ENCODE measurements around the gene ETHE1.

GRCh38 chr19:43569657-43570056 lies 42.7 kb upstream of the ETHE1 start:
- TF ChIP-seq CTCF (IDR thresholded peaks at IDR 0.05; ENCODE audit: control extremely low read depth in 1 of 3, insufficient read depth in 1 of 3, low read depth in 1 of 3, low read length in 3 of 3) (no peak), MAFK (IDR thresholded peaks at IDR 0.05; ENCODE audit: low read depth, low read length) (no peak), EZH2 (IDR thresholded peaks at IDR 0.05; ENCODE audit: low read depth, low read length, severe bottlenecking) (no peak), YY1 (IDR thresholded peaks at IDR 0.05; ENCODE audit: low read depth, low read length) (no peak), KDM1A (IDR thresholded peaks at IDR 0.05; ENCODE audit: borderline replicate concordance, low read length) (no peak), GTF2F1 (IDR thresholded peaks at IDR 0.05; ENCODE audit: borderline replicate concordance, low read depth, low read length) (no peak), RAD21 (IDR thresholded peaks at IDR 0.05 in 1 of 2, conservative IDR thresholded peaks at IDR 0.05 in 1 of 2; ENCODE audit: low read depth in 2 of 2, low read length in 2 of 2) (no peak), SP1 (IDR thresholded peaks at IDR 0.05; ENCODE audit: low read depth, low read length) (no peak), NRF1 (IDR thresholded peaks at IDR 0.05; ENCODE audit: low read depth, low read length) (no peak), POLR2AphosphoS5 (IDR thresholded peaks at IDR 0.05; ENCODE audit: low read depth, low read length) (no peak), GABPA (IDR thresholded peaks at IDR 0.05; ENCODE audit: borderline replicate concordance, insufficient read depth, low read length) (no peak)
- TF ChIP-seq, protein P1, sequence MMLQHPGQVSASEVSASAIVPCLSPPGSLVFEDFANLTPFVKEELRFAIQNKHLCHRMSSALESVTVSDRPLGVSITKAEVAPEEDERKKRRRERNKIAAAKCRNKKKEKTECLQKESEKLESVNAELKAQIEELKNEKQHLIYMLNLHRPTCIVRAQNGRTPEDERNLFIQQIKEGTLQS (IDR thresholded peaks at IDR 0.05; ENCODE audit: insufficient read depth, low read depth, low read length) = no peak

Measured in H1 (cell line).